Measurements from ENCODE around the gene ACSF2. TPM values are rescaled to one million over a fixed set of nuclear protein-coding genes. Genes with fewer than 3 reads are reported as not detected.

ACSF2 gene
- total RNA-seq, 1 donor from 2014 or later = 34.5 TPM

- H3K9me3 Mint-ChIP-seq = no peaks in the 10 kb centered on the region
- no peak for TF ChIP-seq CTCF (conservative IDR thresholded peaks at IDR 0.05)
- H3K27ac Mint-ChIP-seq (ENCODE audit: unreplicated experiment) = no peak overlapping the region
- no peaks in the 10 kb centered on the region for H3K4me1 Mint-ChIP-seq
- H3K4me3 Mint-ChIP-seq = no peak overlapping the region
- no peak for DNase-seq (ENCODE audit: low read depth, low spot score)
- no peaks in the 10 kb centered on the region for H3K36me3 Mint-ChIP-seq (ENCODE audit: low read depth)
- H3K27me3 Mint-ChIP-seq (ENCODE audit: low read depth) = no peaks in the 10 kb centered on the region
Measured at GRCh38 chr17:50487213-50488096, 61.4 kb downstream of the ACSF2 start.

GRCh38 chr17:50488880-50489279, 62.9 kb downstream of the ACSF2 start:
- Mint-ChIP-seq H3K36me3 (ENCODE audit: low read depth) (no peaks in the 10 kb centered on the region), H3K27me3 (ENCODE audit: low read depth) (peaks cover 2% of the 10 kb centered on the region), H3K4me3 (no peak overlapping the region), H3K27ac (ENCODE audit: unreplicated experiment) (no peak overlapping the region), H3K9me3 (no peaks in the 10 kb centered on the region), H3K4me1 (no peaks in the 10 kb centered on the region)
- DNase-seq (ENCODE audit: low read depth, low spot score) = no peak
- no peak for TF ChIP-seq CTCF (conservative IDR thresholded peaks at IDR 0.05)

GRCh38 chr17:50491505-50491904, 65.5 kb downstream of the ACSF2 start:
- Mint-ChIP-seq H3K4me1 (no peaks in the 10 kb centered on the region), H3K27me3 (ENCODE audit: low read depth) (peaks cover 2% of the 10 kb centered on the region), H3K9me3 (no peaks in the 10 kb centered on the region), H3K4me3 (no peak overlapping the region), H3K36me3 (ENCODE audit: low read depth) (no peaks in the 10 kb centered on the region), H3K27ac (ENCODE audit: unreplicated experiment) (no peak overlapping the region)
- DNase-seq (ENCODE audit: low read depth, low spot score) = no peak
- no peak for TF ChIP-seq CTCF (conservative IDR thresholded peaks at IDR 0.05)

GRCh38 chr17:50492214-50492613, 66.2 kb downstream of the ACSF2 start:
- peaks cover 2% of the 10 kb centered on the region for H3K27me3 Mint-ChIP-seq (ENCODE audit: low read depth)
- no peaks in the 10 kb centered on the region for H3K9me3 Mint-ChIP-seq
- DNase-seq (ENCODE audit: low read depth, low spot score) = no peak
- H3K4me3 Mint-ChIP-seq = no peak overlapping the region
- no peak overlapping the region for H3K27ac Mint-ChIP-seq (ENCODE audit: unreplicated experiment)
- no peaks in the 10 kb centered on the region for H3K4me1 Mint-ChIP-seq
- H3K36me3 Mint-ChIP-seq (ENCODE audit: low read depth) = no peaks in the 10 kb centered on the region
- TF ChIP-seq CTCF (conservative IDR thresholded peaks at IDR 0.05) = no peak

- Mint-ChIP-seq H3K27ac (ENCODE audit: unreplicated experiment) (no peak overlapping the region), H3K4me1 (no peaks in the 10 kb centered on the region), H3K27me3 (ENCODE audit: low read depth) (peaks cover 2% of the 10 kb centered on the region), H3K9me3 (no peaks in the 10 kb centered on the region), H3K36me3 (ENCODE audit: low read depth) (no peaks in the 10 kb centered on the region), H3K4me3 (no peak overlapping the region)
- no peak for DNase-seq (ENCODE audit: low read depth, low spot score)
- TF ChIP-seq CTCF (conservative IDR thresholded peaks at IDR 0.05) = no peak
Measured at GRCh38 chr17:50493744-50494143, 67.7 kb downstream of the ACSF2 start.
